Stimulated activated CD4-positive, alpha-beta T cell treated with anti-CD3 and anti-CD28 coated beads, Interleukin-4, amount 100 ng/mL, for 24 hours (primary cell): ENCODE results near the gene NEB.
"Not testable (repeated sequence)": the region's sequence is repeated elsewhere in the genome, so short reads cannot be mapped to it uniquely, and the experiment has no call there.

Experiments used
- DNase-seq: peaks from one replicate; pipeline ENCODE4 v3.0.0-alpha.2; 2020

Gene NEB

DNA sequence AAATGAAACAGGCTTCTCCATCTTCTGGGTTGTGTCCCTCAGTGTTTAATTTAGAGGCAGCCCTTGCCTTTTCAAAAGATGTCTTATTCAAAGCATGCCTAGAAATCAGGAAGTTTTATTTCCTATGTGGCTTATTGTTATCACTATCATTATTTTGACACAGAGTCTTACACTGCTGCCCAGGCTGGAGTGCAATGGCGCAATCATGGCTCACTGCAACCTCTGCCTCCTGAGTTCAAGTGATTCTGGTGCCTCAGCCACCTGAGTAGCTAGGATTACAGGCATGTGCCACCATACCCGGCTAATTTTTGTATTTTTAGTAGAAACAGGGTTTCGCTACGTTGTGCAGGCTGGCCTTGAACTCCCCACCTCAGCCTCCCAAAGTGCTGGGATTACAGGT lies 87.8 kb downstream of the NEB start:
- DNase-seq = not testable (repeated sequence)

DNA sequence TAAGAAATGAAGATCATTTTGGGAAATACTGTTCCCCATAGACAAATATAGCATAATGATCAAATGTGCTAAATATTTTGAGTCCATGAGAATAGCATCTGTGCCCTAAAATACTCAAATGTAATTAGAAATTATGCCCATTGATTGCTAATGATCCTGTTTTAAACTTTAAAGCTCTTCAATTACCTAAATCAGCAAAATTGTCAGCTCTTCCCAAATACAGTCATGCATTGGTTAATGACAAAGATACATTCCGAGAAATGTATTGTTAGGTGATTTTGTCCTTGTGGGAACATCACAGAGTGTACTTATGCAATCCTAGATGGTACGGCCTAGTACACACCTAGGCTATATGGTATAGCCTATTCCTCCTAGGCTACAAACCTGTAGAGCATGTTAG lies 89.7 kb downstream of the NEB start:
- DNase-seq = no peak

DNA sequence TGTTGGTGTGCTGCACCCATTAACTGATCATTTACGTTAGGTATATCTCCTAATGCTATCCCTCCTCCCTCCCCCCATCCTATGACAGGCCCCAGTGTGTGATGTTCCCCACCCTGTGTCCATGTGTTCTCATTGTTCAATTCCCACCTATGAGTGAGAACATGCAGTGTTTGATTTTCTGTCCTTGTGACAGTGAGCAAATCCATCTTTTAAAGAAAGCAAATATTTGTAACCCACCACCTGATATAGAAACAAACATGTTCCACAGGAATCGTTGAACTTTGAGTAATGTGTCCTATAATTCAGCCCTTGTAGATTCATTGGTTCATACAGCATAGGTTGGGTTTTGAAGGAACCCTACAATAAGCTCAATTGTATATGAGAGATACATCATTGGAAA lies 92.4 kb downstream of the NEB start:
- not testable (repeated sequence) for DNase-seq

DNA sequence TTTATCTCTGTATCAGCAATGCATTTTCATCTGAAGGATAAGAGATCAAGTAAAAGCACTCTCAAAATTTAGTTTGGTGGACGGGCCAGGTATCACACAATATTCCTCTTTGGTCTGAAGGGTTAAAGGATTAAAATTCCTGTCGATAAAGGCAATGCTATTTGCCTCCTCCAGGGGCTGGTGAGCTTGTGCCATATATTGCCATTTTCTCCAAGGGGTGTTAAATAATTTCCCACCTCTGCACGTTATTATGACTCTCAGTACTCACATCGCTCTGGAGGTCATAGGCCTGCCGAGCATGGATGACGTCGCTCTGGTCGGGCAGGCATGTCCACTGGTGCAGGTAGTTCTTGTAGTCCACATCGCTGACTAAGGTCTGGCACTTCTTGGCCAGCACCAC lies 94.2 kb downstream of the NEB start:
- DNase-seq = no peak

DNA sequence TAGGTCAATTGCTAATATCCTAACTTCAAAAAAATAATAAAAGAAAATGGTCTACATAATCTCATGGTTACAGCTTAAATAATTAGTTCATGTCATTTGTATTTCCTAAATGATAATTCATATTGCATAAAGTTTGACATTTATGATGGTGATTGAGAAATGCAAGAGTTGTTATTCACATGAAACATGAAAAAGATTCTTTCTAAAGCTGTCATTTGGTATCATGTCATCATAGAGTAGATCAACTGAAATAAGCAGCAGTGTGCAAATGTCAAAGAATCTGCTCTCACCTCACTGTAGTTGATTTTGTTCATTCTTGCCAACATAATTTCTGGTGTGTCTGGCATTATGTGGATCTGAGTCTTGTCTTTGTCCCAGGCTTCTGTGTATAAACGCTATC lies 95.3 kb downstream of the NEB start:
- DNase-seq = no peak

DNA sequence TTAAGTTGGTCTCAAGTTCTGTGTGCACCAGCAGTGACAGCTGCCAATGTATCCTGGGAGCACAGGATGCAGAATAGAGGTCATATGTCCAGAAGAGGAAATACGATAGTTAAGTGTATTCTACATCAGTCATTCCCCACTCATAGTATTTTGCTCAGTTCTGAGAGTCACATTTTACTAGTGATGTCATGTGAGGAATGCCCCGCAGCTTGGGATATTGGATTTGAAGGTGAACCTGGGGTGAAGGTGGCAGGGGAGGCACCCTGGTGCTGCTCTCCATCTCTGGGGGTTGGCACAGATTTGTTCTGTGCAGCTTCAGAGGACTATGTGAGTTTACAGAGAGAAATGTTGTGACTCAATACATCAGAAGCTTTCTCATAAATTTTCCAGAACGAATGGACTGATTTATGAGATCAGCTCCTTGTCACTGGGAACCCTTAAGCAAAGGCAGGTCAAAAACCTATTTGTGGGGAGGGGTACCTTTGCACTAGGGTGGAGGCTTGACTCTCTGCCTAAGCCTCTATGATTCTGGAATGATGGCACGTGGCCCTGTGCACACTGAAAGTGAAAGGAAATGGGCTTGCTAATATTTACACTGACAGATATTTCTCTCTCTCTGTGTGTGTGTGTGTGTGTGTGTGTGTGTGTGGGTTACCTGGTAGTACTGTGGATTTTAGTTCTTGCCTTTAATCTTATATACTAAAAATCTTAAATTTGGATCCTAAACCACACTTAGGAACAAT lies 95.9 kb downstream of the NEB start:
- DNase-seq = peak; percentile 21

DNA sequence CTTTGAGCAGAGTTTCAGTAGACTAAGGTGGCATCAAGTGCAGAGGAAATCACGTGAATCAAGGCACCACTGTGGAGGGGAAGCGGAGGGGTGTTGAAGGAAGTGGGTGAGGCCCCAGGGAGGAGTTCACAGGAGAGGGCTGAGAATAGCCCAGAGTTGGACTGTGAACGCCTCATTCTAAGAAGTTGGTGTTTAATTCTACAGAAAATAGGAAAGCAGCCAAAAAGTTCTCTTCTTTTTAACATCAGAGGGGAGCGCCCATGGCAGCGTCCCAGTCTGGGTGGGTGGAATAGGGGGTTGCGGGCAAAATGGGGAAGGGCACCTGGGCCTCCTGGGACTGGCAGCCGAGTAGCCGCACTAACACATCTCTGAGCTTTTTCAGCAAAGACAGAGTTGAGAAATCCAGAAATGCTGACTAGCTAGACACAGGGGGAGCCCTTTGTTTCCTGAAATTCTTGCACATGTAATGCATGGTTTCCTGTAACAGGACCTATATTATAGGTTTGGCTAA lies 97.0 kb downstream of the NEB start:
- peak; percentile 46 for DNase-seq

DNA sequence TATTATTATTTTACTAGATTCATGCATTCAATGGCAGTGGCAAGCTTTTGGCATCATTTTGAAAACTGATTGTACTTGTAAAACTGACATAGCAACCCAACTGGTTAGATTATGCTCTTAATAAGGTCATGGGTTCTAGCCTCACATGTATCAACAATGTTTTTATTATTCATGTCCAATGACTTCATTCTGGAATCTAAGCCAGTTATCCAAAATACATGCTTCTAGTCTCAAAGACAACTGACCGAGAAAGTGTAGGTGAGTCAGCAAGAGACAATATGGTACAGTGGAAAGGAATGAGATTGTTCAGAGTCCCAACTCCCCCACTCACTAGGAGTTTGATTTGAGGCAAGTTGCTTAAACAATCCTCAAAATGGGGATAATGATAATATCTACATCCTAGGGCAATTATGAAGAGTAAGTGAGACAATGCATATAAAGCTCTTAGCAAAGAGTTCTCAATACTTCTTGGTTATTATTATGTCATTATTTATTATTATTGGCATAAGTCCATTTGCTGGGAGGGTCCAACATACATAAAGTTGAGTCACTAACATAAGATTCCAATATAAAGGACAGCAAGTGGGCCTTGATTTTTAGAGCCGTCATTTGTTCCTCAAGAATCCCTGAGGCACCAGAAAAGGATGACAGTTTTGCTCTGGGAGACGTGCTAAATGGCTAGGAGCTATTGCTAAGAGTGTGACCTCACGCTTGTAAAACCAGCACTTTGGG lies 99.4 kb downstream of the NEB start:
- no peak for DNase-seq

DNA sequence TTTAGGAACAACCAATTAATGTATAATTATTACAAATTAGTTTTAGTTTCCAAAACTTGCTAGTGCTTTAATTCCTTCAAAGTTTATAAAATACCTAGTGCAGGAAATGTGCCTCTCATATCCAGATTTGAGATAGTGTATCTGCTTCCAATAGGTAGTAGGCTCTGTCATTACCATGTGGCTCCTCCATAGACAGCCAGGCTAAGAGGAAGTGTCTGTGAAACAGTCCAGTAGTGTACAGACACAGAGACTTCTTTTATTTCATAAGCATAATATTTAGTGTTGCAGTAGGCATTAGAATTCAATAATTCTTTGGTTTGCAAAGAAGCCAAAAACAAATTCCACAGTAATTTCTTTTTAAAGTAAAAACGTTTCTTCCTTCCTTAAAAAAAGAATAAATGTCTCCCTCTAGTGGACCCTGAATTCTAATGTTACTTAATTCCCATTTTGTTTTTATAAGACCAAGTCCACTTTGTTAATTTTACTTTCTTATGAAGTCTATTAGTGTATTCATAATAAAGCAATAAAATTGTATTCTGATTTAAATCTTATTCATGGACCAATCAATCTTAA lies 101.2 kb downstream of the NEB start:
- DNase-seq = no peak

DNA sequence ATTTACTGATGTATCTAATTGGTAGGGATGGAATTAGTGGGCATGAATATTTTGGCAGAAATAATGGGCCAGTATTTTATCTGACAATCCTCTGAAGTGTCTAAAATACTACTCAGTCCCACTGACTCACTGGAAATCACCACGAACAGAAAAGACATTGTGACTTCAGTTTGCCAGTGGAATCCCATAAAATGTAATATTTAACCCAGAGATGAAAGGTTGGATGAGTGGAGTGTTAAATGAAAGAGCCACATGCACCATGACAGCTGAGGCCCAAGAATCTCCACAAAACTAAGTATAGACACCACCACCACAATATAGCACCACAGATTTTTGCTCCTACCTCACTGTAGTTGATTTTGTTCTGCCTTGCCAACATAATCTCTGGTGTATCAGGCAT lies 103.9 kb downstream of the NEB start:
- no peak for DNase-seq

DNA sequence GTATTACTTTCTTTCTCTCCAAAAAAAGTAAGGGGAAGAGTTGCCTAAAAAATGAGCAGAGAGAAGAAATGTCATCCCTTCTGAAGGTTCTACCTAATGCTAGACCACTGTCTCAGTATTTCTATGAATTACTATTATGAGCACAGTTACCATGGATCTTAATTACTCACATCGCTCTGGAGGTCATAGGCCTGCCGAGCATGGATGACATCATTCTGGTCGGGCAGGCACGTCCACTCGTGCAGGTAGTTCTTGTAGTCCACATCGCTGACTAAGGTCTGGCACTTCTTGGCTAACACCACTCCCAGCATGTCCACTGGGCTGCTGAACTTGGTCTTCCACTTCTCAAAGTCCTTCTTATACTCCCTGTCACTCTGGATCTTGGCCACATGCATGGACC lies 106.9 kb downstream of the NEB start:
- no peak for DNase-seq

DNA sequence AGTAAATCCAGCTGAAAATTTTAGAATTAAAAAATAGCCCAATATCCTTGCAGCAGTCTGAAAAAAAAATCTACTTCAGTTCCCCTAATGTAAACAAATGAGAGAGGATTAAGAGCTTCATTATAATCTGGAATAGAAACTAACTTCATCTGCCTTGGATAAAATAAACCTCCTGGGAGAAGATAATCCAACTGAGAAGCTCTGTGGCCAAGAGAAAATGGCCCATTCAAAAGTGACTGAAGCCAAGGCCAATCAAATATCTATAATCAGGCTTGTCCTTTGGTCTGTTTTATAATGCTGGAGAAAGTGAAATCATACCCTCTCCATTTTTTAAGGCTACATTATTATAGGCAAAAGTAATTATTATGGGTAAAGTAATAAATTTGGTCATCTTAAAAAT lies 110.0 kb downstream of the NEB start:
- no peak for DNase-seq

DNA sequence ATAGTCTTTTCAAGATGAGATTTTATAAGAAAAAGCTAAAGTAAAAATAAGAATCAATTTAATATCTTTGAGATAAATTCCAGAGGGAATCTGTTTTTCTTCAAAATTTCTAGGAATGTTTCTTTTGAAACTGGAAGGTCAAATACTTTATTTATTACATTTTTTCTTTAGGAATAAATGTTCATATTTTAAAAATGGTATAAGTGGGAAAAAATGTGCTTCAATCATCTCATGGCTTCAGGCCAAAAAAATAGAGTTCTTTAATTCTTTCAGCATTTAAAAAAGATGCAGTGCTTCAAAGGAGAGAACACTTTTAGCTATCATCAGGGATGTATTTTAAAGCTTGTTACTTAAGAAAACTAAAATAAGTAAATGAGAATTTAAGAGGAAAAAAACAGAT lies 110.6 kb downstream of the NEB start:
- DNase-seq = no peak

DNA sequence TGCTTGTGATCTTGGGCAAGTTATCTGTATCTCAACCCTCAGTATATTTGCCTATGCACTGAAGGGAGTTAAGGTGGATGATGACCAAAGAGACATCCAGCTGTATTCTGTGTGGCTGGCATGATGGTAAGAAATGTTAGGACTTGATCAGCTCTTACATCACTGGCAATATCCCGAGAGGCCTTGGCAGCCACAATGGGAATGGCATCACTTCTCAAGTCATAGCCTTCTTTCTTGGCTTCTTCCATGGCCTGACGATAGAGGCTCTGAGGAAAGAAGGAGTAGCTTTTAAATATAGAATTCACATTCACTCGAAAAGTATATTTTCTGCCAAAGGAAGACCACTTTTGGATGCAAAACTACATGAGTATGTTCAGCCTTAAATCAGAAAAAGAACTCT lies 113.5 kb downstream of the NEB start:
- no peak for DNase-seq

DNA sequence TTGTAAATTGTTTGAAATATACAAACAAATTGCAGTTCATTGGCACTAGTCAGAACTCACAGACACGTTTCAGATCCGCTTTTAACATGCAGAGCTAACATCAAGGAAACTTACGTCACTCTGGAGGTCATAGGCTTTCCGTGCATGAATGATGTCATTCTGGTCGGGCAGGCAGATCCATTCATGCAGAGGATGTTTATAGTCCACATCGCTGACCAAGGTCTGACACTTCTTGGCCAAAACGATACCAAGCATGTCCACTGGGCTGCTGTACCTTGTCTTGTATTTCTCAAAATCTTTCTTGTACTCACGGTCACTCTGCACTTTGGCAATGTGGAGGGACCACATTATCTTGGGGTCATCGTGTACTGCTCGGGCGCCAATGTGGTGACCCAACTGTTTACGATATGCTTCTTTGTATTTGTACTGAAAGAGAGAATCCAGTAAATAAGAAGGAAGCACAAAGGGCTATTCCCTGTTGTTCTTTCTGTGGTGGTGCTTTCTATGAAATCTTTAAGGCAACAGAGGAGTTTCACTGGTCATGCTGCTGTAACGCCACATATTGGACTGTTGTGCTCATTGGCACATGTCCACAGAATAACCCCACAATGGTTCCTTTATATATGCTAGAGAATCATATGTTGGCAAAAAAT lies 114.8 kb downstream of the NEB start:
- no peak for DNase-seq

DNA sequence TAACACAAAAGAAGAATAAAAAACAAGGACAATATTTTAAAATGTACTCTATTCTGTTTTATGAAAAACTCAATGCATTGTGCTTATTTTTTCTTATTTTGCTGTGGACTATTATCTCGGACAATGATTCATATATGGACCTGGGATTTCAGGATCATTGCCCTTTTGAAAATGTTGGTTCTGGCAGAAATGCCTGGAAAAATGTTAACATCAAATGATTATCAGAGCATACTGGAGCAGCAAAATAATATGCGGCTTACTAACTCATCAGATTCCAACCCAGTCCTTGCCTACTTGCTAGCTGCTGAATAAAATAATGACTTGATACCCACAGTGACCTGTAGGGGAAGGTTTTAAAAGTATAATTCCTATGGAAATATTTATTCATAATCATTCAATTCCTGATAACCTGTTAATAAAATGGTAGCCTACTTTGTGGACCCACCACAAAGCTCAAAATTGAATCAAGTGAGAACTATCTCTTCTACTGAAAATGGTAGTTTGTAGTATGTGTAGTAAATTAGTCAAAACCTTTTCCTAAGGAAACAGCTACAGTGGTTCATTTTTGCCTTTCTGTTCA lies 117.4 kb downstream of the NEB start:
- no peak for DNase-seq

DNA sequence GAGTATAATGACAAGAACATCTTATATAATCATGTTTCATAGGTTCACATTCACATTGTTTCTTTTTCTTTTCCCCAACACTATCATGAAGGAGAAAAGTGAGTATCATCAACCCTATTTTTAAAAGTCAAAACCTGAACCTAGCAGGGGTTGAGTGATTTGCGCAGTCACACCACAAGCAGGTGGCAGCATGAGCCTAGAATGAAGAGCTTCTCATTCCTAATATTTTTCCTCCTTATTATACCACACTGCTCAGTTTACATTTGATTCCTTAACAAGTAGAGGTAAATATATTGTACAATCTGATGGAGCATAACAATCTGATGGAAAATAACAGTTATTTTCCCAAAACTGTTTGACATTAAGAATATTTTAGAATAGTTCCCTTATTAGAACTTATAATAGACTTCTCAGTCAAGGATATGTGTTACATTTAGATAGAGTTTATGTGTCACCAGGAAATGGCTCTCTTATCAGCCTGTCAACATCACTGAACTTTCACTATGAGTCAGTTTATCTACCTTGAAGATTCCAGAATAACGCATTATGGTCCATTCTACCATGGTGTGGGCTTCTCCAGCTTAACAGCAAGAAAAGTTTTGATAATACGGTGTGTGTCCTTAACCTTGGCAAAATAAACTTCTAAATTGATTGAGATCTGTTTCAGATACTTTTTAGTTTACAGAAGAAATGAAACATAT lies 119.5 kb downstream of the NEB start:
- DNase-seq = no peak

DNA sequence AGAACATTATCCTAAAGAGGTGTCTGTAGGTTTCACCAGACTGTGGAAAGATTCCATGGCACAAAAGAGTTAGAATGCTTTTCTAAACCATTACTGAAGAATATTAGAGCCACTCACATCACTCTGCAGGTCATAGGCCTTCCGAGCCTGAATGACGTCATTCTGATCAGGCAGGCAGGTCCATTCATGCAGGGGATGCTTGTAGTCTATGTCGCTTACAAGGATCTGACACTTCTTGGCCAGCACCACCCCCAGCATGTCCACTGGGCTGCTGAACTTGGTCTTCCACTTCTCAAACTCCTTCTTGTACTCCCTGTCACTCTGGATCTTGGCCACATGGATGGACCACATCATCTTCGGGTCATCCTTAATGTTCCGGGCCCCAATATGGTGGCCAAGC lies 120.1 kb downstream of the NEB start:
- DNase-seq = no peak

DNA sequence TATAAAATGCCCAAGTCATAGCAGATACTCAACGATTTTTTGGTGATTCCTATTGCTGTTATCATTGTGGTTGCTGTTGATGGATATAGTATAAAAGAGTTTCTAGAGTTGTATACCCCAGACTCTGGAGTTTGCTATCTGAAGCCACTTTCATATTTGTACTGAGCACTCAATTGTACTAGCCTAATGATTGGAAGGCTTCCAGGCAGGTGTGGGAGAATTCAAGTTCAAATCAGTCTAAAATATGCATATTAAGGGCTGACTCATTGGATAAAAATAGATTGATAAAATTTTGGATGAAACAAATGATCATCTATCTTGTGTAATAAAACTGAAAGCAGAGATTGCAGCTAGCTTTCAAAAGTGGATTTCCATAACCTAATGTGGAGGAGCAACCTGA lies 122.9 kb downstream of the NEB start:
- DNase-seq = no peak

DNA sequence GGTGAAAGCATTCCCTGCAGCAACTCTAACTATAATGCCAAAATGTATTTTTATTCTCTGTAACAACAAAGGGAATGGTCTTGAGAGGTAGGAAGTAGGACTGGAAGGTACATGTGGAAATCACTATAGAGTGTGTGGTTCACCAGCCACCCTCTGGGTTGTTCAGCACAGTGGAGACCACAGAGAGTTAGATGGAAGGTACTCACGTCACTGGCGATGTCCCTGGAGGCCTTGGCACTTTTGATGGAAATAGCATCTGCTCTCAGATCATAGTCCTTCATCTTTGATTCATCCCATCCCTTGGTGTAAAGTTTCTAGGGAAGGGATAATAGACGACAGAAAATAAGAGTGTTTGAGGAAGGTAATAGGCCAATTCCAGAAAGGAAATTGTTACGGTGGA lies 124.0 kb downstream of the NEB start:
- no peak for DNase-seq

DNA sequence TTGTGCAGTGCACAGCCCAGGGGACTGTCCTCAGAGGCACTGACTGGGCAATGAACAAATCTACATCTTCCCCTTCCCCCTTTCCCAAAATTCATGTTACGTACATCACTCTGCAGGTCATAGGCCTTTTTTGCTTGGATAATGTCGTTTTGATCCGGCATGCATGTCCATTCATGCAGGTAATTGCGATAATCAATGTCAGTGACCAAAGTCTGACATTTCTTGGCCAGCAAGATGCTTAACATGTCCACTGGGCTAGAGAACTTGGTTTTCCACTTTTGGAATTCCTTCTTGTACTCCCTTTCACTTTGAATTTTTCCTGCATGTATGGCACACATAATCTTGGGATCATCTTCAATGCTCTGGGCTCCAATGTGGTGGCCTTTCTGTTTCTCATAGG lies 124.6 kb downstream of the NEB start:
- DNase-seq = no peak
